ENCODE data around the gene RSPO4. TPM values are rescaled to one million over a fixed set of nuclear protein-coding genes. Genes with fewer than 3 reads are reported as not detected.

Gene RSPO4
- total and polyA plus RNA-seq, 2 of the 8 experiments (the other 6 are each of a cell fraction or from before 2014, with no cell fraction given), result 3.4 to 6.4 TPM

DNA sequence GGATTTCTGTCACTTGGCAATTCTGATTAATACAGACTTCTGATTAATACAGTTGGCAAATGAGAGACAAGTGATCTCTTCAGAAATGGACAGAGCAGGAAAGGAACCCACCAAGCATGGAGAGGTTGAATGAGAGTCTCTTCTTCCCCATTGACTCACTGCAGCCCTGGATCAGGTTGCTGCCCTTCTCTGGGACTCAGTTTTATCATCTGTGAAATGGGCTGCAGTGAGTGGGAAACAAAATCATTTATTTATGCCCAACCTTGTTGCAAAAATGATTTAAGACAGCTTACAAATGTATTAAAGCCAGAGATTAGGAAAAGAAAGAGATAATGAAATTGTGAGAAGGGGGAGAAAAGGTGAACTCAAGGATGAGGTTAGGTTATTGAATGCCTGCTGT is 20.8 kb upstream of the RSPO4 start:
- no peak overlapping the region for H3K27ac ChIP-seq (ENCODE audit: low read depth, low read length)
- no peak for DNase-seq (ENCODE audit: low read depth in 1 of 2, low spot score in 2 of 2)
- no peaks in the 10 kb centered on the region for H3K9me3 ChIP-seq (ENCODE audit: insufficient read depth in 2 of 2, low read depth in 1 of 2, low read length in 1 of 2)
- TF ChIP-seq SP2 (IDR thresholded peaks at IDR 0.05; ENCODE audit: low read length) (no peak), KDM1A (IDR thresholded peaks at IDR 0.05; ENCODE audit: borderline replicate concordance, low read length) (no peak)
- H3K4me1 ChIP-seq (replicated peaks in 1 of 4; ENCODE audit: control insufficient read depth in 3 of 4, insufficient read depth in 4 of 4, low read length in 3 of 4), result no peaks in the 10 kb centered on the region
- no peak overlapping the region for H3K4me3 ChIP-seq (ENCODE audit: extremely low read depth in 1 of 4, insufficient read depth in 2 of 4, low read depth in 3 of 4, low read length in 4 of 4)
- H3K27me3 ChIP-seq (replicated peaks in 1 of 4; ENCODE audit: control insufficient read depth in 3 of 4, extremely low read depth in 1 of 4, insufficient read depth in 3 of 4, low read length in 3 of 4), result no peaks in the 10 kb centered on the region
- no peak overlapping the region for H3K23ac ChIP-seq (ENCODE audit: insufficient read length)
- H4K91ac ChIP-seq (replicated peaks; ENCODE audit: insufficient read length, low read length), result no peak overlapping the region
- no peak overlapping the region for H3K4me2 ChIP-seq (ENCODE audit: insufficient read depth in 1 of 2, low read depth in 2 of 2, low read length in 2 of 2)
- FAIRE-seq, result no peak
- H3K79me2 ChIP-seq (ENCODE audit: control insufficient read depth in 1 of 2, insufficient read depth in 2 of 2, low read length in 2 of 2), result no peaks in the 10 kb centered on the region
- H3K36me3 ChIP-seq (ENCODE audit: control insufficient read depth in 2 of 4, insufficient read depth in 4 of 4, low read length in 3 of 4), result no peaks in the 10 kb centered on the region
- H3K9ac ChIP-seq (replicated peaks in 1 of 4; ENCODE audit: extremely low read depth in 1 of 4, low read depth in 3 of 4, low read length in 3 of 4), result no peak overlapping the region
- no peak overlapping the region for H2BK12ac ChIP-seq (ENCODE audit: low read depth, low read length)
- H2BK120ac ChIP-seq (replicated peaks; ENCODE audit: low read depth, low read length), result no peak overlapping the region
- no peak overlapping the region for H4K8ac ChIP-seq (ENCODE audit: extremely low read depth, insufficient read depth, low read length)
- no peak overlapping the region for H4K5ac ChIP-seq (ENCODE audit: insufficient read length, low read depth, low read length)
- H3K23me2 ChIP-seq (ENCODE audit: low read depth, low read length), result peaks cover 5% of the 10 kb centered on the region; the same call in 1 of the 2 replicates
- H2BK5ac ChIP-seq (ENCODE audit: low read depth, low read length), result no peak overlapping the region
- H3K4ac ChIP-seq (replicated peaks; ENCODE audit: insufficient read length, low read depth, low read length), result no peak overlapping the region
- ChIA-PET POLR2A (ENCODE audit: partially characterized antibody) (no interaction called here), CTCF (ENCODE audit: partially characterized antibody) (no interaction called here)
- H2AK5ac ChIP-seq (ENCODE audit: low read depth, low read length), result no peak overlapping the region
- no peak overlapping the region for H2BK20ac ChIP-seq (ENCODE audit: low read length)
- no peak overlapping the region for H3K56ac ChIP-seq (replicated peaks; ENCODE audit: insufficient read length, low read depth, low read length)
- H2BK15ac ChIP-seq (ENCODE audit: low read length), result no peak overlapping the region
- H3K79me1 ChIP-seq (ENCODE audit: low read depth, low read length), result no peaks in the 10 kb centered on the region
- no peak overlapping the region for H3K18ac ChIP-seq (ENCODE audit: extremely low read depth, low read length)
- H3K14ac ChIP-seq (ENCODE audit: insufficient read length), result no peak overlapping the region
- H2AFZ ChIP-seq (ENCODE audit: low read length), result no peak overlapping the region
- no peaks in the 10 kb centered on the region for H4K20me1 ChIP-seq (replicated peaks in 1 of 2; ENCODE audit: control insufficient read depth in 1 of 2, insufficient read depth in 2 of 2, low read length in 2 of 2)

Data from H1 (cell line).